ENCODE results near the gene ZSWIM3.
"Not testable (repeated sequence)": the region's sequence is repeated elsewhere in the genome, so short reads cannot be mapped to it uniquely, and the experiment has no call there.

Gene ZSWIM3

DNA sequence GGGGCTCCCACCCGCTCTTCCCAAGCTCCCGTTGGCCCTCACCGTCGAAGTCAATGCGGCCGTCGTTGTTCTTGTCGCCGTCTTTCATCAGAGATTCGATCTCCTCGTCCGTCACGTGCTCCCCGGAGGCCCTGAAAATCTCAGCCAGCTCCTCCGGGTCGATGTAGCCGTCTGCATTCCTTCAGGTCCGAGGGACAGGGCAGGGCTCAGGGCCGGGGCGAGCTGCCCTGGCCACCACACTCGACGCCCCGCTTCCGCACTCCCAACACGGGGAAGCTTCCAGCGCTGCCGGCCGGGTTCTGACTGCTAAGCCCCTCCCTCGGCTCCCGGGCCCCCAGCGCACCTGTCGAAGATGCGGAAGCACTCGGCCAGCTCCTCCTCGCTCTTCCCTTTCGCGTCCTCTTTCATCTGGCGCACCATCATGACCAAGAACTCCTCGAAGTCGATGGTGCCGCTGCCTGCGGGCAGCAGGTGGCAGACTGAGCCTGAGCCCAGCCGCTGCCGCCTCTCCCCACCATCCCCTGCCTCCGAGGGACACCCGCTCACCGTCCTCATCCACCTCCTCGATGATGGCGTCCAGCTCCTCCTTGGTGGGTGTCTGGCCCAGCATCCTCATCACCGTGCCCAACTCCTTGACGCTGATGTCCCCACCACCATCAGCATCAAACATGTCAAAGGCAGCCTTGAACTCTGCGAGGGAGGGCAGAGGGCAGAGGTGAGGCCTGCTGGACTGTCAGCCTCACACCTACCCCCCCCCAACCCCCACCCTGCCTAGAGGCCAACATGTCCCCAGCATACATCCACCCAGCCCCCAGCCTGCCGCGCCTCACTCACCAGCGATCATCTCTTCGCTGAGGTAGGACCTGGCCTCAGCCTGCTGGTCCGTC is 33.2 kb upstream of the ZSWIM3 start:
- peak; percentile 59 to 72 (median 71) for DNase-seq
- H3K4me3 ChIP-seq (ENCODE audit: control insufficient read depth in 1 of 7, extremely low read depth in 1 of 7, insufficient read depth in 4 of 7, low read depth in 2 of 7, low read length in 6 of 7): peak overlapping the region in 3 of 7 experiments; percentile 28 to 66 (median 57)

DNA sequence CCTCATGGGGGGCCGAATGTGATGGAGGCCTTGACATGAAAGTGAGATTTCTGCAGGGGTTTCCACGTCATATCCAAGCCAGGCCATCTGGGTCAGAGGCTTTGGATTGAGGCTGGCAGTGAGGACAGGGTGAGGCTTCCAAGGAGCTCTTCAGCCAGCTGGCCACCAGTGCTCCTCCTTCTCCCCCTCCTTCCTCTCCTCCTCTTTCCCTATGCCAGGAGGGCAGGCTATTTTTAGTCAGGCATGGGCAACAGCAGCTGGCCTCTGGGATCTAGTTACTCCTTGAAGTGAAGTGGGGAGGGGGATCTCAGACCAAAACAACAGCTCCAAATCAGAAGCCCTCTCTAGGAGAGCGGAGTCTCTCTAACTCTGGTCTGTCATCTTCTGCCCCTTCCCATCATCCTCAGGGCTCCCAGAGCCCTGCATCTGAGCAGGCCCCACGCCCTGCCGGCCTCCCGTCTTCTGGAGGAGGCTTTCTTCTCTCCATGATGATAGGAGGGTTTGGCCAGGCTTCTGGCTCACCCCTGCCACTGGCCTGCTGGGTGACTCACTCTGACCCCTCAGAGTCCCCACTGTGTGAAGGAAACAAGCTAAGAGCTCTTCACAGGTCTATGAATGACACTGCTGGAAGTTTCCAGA is 30.9 kb upstream of the ZSWIM3 start:
- no peak for DNase-seq
- no peaks in the 10 kb centered on the region for H3K36me3 ChIP-seq (ENCODE audit: control insufficient read depth in 4 of 4, insufficient read depth in 4 of 4, low read length in 3 of 4)
- H3K9me3 ChIP-seq (ENCODE audit: control extremely low read depth in 1 of 5, control insufficient read depth in 4 of 5, insufficient read depth in 2 of 5, low read depth in 1 of 5, low read length in 4 of 5): no peaks in the 10 kb centered on the region
- H3K4me3 ChIP-seq (ENCODE audit: control insufficient read depth in 1 of 7, extremely low read depth in 1 of 7, insufficient read depth in 4 of 7, low read depth in 2 of 7, low read length in 6 of 7): no peak overlapping the region
- ChIA-PET CTCF (interaction anchor here (0.9 to 3.8 kb wide), 5 partner anchors 14 to 144 kb away, joined by 3 to 24 read pairs (median 3); no protein-coding TSS in a partner anchor), POLR2A (no interaction called here)
- peaks cover 0 to 18% (median 5%) of the 10 kb centered on the region in 5 experiments for H3K27me3 ChIP-seq (replicated peaks in 2 of 5; ENCODE audit: control insufficient read depth in 4 of 5, insufficient read depth in 5 of 5, low read length in 4 of 5)
- 95% methylated on average over 4 of the region's 6 CpGs for WGBS (ENCODE audit: insufficient coverage)
- H3K4me1 ChIP-seq (ENCODE audit: control extremely low read depth in 1 of 4, control insufficient read depth in 4 of 4, insufficient read depth in 4 of 4, low read length in 3 of 4): peaks cover 0 to 20% (median 13%) of the 10 kb centered on the region in 4 experiments
- H3K27ac ChIP-seq (ENCODE audit: insufficient read depth in 1 of 2, low read depth in 1 of 2, low read length in 2 of 2, poor library complexity in 1 of 2, severe bottlenecking in 2 of 2): no peak overlapping the region

More for the DNA sequence above, 33.2 kb upstream of the ZSWIM3 start:
- H3K36me3 ChIP-seq (ENCODE audit: control insufficient read depth in 4 of 4, insufficient read depth in 4 of 4, low read length in 3 of 4): no peaks in the 10 kb centered on the region
- WGBS (ENCODE audit: insufficient coverage): 19% methylated on average over 34 of the region's 57 CpGs
- ChIA-PET CTCF (interaction anchor here (0.8 to 3.8 kb wide), 15 partner anchors 9 to 146 kb away, joined by 3 to 24 read pairs (median 4); no protein-coding TSS in a partner anchor), POLR2A (no interaction called here)
- H3K27me3 ChIP-seq (replicated peaks in 2 of 5; ENCODE audit: control insufficient read depth in 4 of 5, insufficient read depth in 5 of 5, low read length in 4 of 5): peaks cover 0 to 18% (median 5%) of the 10 kb centered on the region in 5 experiments
- H3K9me3 ChIP-seq (ENCODE audit: control extremely low read depth in 1 of 5, control insufficient read depth in 4 of 5, insufficient read depth in 2 of 5, low read depth in 1 of 5, low read length in 4 of 5): no peaks in the 10 kb centered on the region
- H3K4me1 ChIP-seq (ENCODE audit: control extremely low read depth in 1 of 4, control insufficient read depth in 4 of 4, insufficient read depth in 4 of 4, low read length in 3 of 4): peaks cover 0 to 29% (median 16%) of the 10 kb centered on the region in 4 experiments
- no peak overlapping the region for H3K27ac ChIP-seq (ENCODE audit: insufficient read depth in 1 of 2, low read depth in 1 of 2, low read length in 2 of 2, poor library complexity in 1 of 2, severe bottlenecking in 2 of 2)

DNA sequence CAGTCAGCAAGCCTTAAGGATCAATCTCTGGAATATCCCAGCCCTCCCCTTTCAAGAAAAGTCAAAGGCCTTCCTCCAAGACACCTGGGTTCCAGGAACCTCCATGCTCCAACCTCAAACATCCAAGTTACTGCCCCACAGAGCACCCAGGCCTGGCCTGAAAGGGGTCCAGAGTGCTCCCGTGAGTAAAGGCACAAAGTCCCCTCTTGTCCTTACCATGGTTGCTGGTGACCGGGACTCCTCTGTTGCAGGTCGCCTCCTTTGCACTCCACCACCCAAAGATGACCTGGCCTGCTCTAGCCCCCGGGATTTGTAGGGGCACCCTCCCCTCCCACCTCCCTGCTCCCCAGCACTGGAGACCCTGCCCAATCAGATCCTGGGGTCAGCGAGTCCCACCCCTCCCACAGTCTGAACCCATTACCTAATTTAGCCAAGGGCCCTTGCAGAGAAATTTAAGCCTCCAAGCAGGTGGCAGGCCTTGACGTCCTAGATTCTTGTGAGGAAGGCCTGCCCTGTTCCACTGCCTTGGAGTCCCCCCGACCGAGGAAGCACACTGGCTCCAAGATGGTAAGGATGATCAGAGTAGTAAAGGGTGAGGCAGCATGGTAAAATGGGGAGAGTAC is 30.3 kb upstream of the ZSWIM3 start, which contains the start of gene TNNC2:
TSS of gene TNNC2 (minus strand) at position 283 of the 623 bp plus-strand sequence. CDS start at position 219, 64 bp downstream.
- no peak for DNase-seq
- Histone ChIP-seq H3K4me3 (ENCODE audit: control insufficient read depth in 1 of 7, extremely low read depth in 1 of 7, insufficient read depth in 4 of 7, low read depth in 2 of 7, low read length in 6 of 7) (no peak within 1 kb of the TSS), H3K27ac (ENCODE audit: insufficient read depth in 1 of 2, low read depth in 1 of 2, low read length in 2 of 2, poor library complexity in 1 of 2, severe bottlenecking in 2 of 2) (no peak within 1 kb of the TSS), H3K9me3 (ENCODE audit: control extremely low read depth in 1 of 5, control insufficient read depth in 4 of 5, insufficient read depth in 2 of 5, low read depth in 1 of 5, low read length in 4 of 5) (no peaks in the 10 kb centered on the region), H3K36me3 (ENCODE audit: control insufficient read depth in 4 of 4, insufficient read depth in 4 of 4, low read length in 3 of 4) (no peaks in the 10 kb centered on the region), H3K27me3 (replicated peaks in 2 of 5; ENCODE audit: control insufficient read depth in 4 of 5, insufficient read depth in 5 of 5, low read length in 4 of 5) (peaks cover 0 to 18% (median 5%) of the 10 kb centered on the region in 5 experiments), H3K4me1 (ENCODE audit: control extremely low read depth in 1 of 4, control insufficient read depth in 4 of 4, insufficient read depth in 4 of 4, low read length in 3 of 4) (peaks cover 0 to 20% (median 13%) of the 10 kb centered on the region in 4 experiments)
- POLR2A ChIA-PET: no interaction called here
- WGBS (ENCODE audit: insufficient coverage): 96% methylated on average over 5 of the region's 8 CpGs
- CTCF ChIA-PET: interaction anchor here (0.6 to 3.8 kb wide), 3 partner anchors 13 to 135 kb away, joined by 3 to 24 read pairs (median 3); no protein-coding TSS in a partner anchor

DNA sequence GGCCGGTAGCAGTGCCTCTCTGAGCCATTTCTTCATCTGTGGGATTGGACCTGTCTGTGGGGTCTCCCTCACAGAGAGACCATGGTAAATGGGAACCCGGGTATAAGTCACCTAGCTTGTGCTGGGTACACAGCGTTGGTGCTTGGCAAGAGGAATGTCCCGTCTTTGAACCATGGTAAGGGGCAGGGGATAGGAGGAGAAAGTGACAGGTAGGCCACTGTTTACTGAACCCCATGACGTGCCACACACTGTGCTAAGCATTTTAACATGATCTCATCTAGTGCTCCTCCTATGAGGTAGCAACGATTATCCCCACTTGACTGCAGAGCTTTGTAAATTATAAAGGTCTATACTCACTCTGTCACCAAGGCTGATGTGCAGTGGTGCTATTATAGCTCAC is 29.7 kb upstream of the ZSWIM3 start:
- Histone ChIP-seq H3K9me3 (ENCODE audit: control extremely low read depth in 1 of 5, control insufficient read depth in 4 of 5, insufficient read depth in 2 of 5, low read depth in 1 of 5, low read length in 4 of 5) (no peaks in the 10 kb centered on the region), H3K4me3 (ENCODE audit: control insufficient read depth in 1 of 7, extremely low read depth in 1 of 7, insufficient read depth in 4 of 7, low read depth in 2 of 7, low read length in 6 of 7) (no peak overlapping the region), H3K27me3 (replicated peaks in 2 of 5; ENCODE audit: control insufficient read depth in 4 of 5, insufficient read depth in 5 of 5, low read length in 4 of 5) (peaks cover 0 to 14% (median 4%) of the 10 kb centered on the region in 5 experiments), H3K36me3 (ENCODE audit: control insufficient read depth in 4 of 4, insufficient read depth in 4 of 4, low read length in 3 of 4) (no peaks in the 10 kb centered on the region), H3K27ac (ENCODE audit: insufficient read depth in 1 of 2, low read depth in 1 of 2, low read length in 2 of 2, poor library complexity in 1 of 2, severe bottlenecking in 2 of 2) (no peak overlapping the region), H3K4me1 (ENCODE audit: control extremely low read depth in 1 of 4, control insufficient read depth in 4 of 4, insufficient read depth in 4 of 4, low read length in 3 of 4) (peaks cover 0 to 20% (median 14%) of the 10 kb centered on the region in 4 experiments)
- 99% methylated on average over 5 of the region's 6 CpGs for WGBS (ENCODE audit: insufficient coverage)
- ChIA-PET CTCF (interaction anchor here (0.6 to 1.4 kb wide), 4 partner anchors 10 to 109 kb away, joined by 3 to 5 read pairs (median 4); no protein-coding TSS in a partner anchor), POLR2A (no interaction called here)
- DNase-seq: no peak

DNA sequence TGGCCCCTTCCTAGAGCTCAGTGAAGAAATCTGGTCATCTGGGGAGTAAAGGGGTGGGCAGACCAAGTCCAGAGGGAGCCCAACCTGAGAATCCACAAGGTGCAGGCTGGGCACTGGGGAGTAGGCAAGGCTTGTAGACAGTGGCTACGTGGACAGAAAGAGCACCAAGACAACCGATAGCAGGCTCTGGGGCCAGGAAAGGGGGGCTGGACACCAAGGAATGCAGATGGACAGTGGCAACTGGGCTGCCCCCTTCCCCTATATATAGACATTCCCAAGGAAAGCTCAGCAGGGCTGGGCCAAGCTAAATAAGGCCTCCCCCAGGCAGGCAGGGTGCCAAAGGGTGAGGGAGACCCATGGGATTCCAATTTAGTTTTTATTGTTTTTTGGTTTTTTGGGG is 28.8 kb upstream of the ZSWIM3 start:
- H3K9me3 ChIP-seq (ENCODE audit: control extremely low read depth in 1 of 5, control insufficient read depth in 4 of 5, insufficient read depth in 2 of 5, low read depth in 1 of 5, low read length in 4 of 5): no peaks in the 10 kb centered on the region
- WGBS (ENCODE audit: insufficient coverage): 100% methylated on average over 2 of the region's 2 CpGs
- CTCF ChIA-PET: interaction anchor here (0.6 to 1.4 kb wide), 4 partner anchors 11 to 29 kb away, joined by 3 to 5 read pairs (median 4); no protein-coding TSS in a partner anchor
- H3K36me3 ChIP-seq (ENCODE audit: control insufficient read depth in 4 of 4, insufficient read depth in 4 of 4, low read length in 3 of 4): no peaks in the 10 kb centered on the region
- peaks cover 3 to 21% (median 15%) of the 10 kb centered on the region in 4 experiments for H3K4me1 ChIP-seq (ENCODE audit: control extremely low read depth in 1 of 4, control insufficient read depth in 4 of 4, insufficient read depth in 4 of 4, low read length in 3 of 4)
- H3K27me3 ChIP-seq (replicated peaks in 2 of 5; ENCODE audit: control insufficient read depth in 4 of 5, insufficient read depth in 5 of 5, low read length in 4 of 5): peaks cover 0 to 8% (median 3%) of the 10 kb centered on the region in 5 experiments
- DNase-seq: no peak
- H3K27ac ChIP-seq (ENCODE audit: insufficient read depth in 1 of 2, low read depth in 1 of 2, low read length in 2 of 2, poor library complexity in 1 of 2, severe bottlenecking in 2 of 2): no peak overlapping the region
- POLR2A ChIA-PET: no interaction called here
- H3K4me3 ChIP-seq (ENCODE audit: control insufficient read depth in 1 of 7, extremely low read depth in 1 of 7, insufficient read depth in 4 of 7, low read depth in 2 of 7, low read length in 6 of 7): no peak overlapping the region

DNA sequence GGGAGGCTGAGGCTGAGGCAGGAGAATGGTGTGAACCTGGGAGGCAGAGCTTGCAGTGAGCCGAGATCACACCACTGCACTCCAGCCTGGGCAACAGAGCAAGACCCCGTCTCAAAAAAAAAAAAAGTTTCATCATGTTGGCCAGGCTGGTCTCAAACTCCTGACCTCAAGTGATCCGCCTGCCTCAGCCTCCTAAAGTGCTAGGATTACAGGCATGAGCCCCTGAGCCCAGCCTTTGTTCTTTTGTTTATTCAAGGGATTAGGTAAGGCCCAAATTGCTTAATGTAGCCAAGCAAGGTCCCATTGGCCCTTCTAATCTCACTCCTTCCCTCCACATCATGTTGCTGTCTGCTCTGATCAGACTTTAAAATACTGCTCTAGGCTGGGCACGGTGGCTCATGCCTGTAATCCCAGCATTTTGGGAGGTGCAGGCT is 27.7 kb upstream of the ZSWIM3 start:
- 97% methylated on average over 4 of the region's 4 CpGs for WGBS (ENCODE audit: insufficient coverage)
- CTCF ChIA-PET; H3K27me3 ChIP-seq (replicated peaks in 2 of 5; ENCODE audit: control insufficient read depth in 4 of 5, insufficient read depth in 5 of 5, low read length in 4 of 5); H3K36me3 ChIP-seq (ENCODE audit: control insufficient read depth in 4 of 4, insufficient read depth in 4 of 4, low read length in 3 of 4); DNase-seq; H3K27ac ChIP-seq (ENCODE audit: insufficient read depth in 1 of 2, low read depth in 1 of 2, low read length in 2 of 2, poor library complexity in 1 of 2, severe bottlenecking in 2 of 2); H3K9me3 ChIP-seq (ENCODE audit: control extremely low read depth in 1 of 5, control insufficient read depth in 4 of 5, insufficient read depth in 2 of 5, low read depth in 1 of 5, low read length in 4 of 5); H3K4me3 ChIP-seq (ENCODE audit: control insufficient read depth in 1 of 7, extremely low read depth in 1 of 7, insufficient read depth in 4 of 7, low read depth in 2 of 7, low read length in 6 of 7): not testable (repeated sequence)
- POLR2A ChIA-PET: interaction anchor here (0.6 kb wide), 1 partner anchor 129 kb away, joined by 3 read pairs; no protein-coding TSS in a partner anchor
- peaks cover 3 to 25% (median 18%) of the 10 kb centered on the region in 4 experiments for H3K4me1 ChIP-seq (ENCODE audit: control extremely low read depth in 1 of 4, control insufficient read depth in 4 of 4, insufficient read depth in 4 of 4, low read length in 3 of 4)

Measured in common myeloid progenitor, CD34-positive (primary cell).